HEK293T (cell line): ENCODE results near the gene ART3.

Source experiments
- ARNT ChIP-seq: fragments of 450-650 bp; IDR thresholded peaks from 2 replicates; pipeline ENCODE4 v1.6.1; 2017; ENCODE audit warnings: mild to moderate bottlenecking
- BHLHE40 ChIP-seq: fragments of 450-650 bp; IDR thresholded peaks from 2 replicates; pipeline ENCODE4 v1.6.1; 2016; ENCODE audit warnings: mild to moderate bottlenecking, moderate library complexity, borderline replicate concordance
- CTBP1 ChIP-seq: fragments of 450-650 bp; IDR thresholded peaks from 2 replicates; pipeline ENCODE4 v1.6.1; 2016; ENCODE audit warnings: borderline replicate concordance
- FOXK2 ChIP-seq: fragments of 450-650 bp; IDR thresholded peaks from 2 replicates; pipeline ENCODE4 v1.6.1; 2016; ENCODE audit warnings: mild to moderate bottlenecking
- FOXM1 ChIP-seq: fragments of 450-650 bp; IDR thresholded peaks from 2 replicates; pipeline ENCODE4 v1.6.1; 2017; ENCODE audit warnings: mild to moderate bottlenecking, borderline replicate concordance
- HDGF ChIP-seq: fragments of 450-650 bp; IDR thresholded peaks from 2 replicates; pipeline ENCODE4 v1.6.1; 2017; ENCODE audit warnings: antibody characterized with exemption, borderline replicate concordance
- LEF1 ChIP-seq: fragments of 450-650 bp; IDR thresholded peaks from 2 replicates; pipeline ENCODE4 v1.6.1; 2017; ENCODE audit warnings: mild to moderate bottlenecking, borderline replicate concordance
- NFRKB ChIP-seq: fragments of 450-650 bp; IDR thresholded peaks from 2 replicates; pipeline ENCODE4 v1.6.1; 2016; ENCODE audit warnings: mild to moderate bottlenecking, moderate library complexity
- PKNOX1 ChIP-seq: fragments of 450-650 bp; IDR thresholded peaks from 2 replicates; pipeline ENCODE4 v1.6.1; 2016
- SP1 ChIP-seq: fragments of 450-650 bp; IDR thresholded peaks from 2 replicates; pipeline ENCODE4 v1.6.1; 2017
- SUZ12 ChIP-seq: fragments of 450-650 bp; IDR thresholded peaks from 2 replicates; pipeline ENCODE4 v1.6.1; 2016; ENCODE audit warnings: mild to moderate bottlenecking
- TARDBP ChIP-seq: fragments of 450-650 bp; IDR thresholded peaks from 2 replicates; pipeline ENCODE4 v1.6.1; 2016

- no peak for TF ChIP-seq FOXK2
- no peak for TF ChIP-seq FOXM1
- no peak for TF ChIP-seq ARNT
- TF ChIP-seq SP1: no peak
- TF ChIP-seq BHLHE40: no peak
- TF ChIP-seq TARDBP: no peak
- no peak for TF ChIP-seq CTBP1
- no peak for TF ChIP-seq LEF1
- TF ChIP-seq SUZ12: no peak
- no peak for TF ChIP-seq PKNOX1
- no peak for TF ChIP-seq NFRKB
- no peak for TF ChIP-seq HDGF
These were observed 85.8 kb downstream of the ART3 start for GRCh38 chr4:76160355-76160754.
